Lower leg skin (tissue), 3 donors: Measurements from ENCODE around the gene JAKMIP2.

Experiments
- POLR2A ChIP-seq, 2 donors: fragments of 450-650 bp; IDR thresholded peaks; one replicate each; pipeline ENCODE4 v1.6.1; 2016 to 2017; ENCODE audit warnings: antibody characterized with exemption in 2 of 2, mild to moderate bottlenecking in 1 of 2, moderate library complexity in 1 of 2
- TF ChIP-seq, protein P1 (sequence below), 3 donors: fragments of 450-650 bp; IDR thresholded peaks; one replicate each; pipeline ENCODE4 v1.5.1; 2016; ENCODE audit warnings: antibody characterized with exemption in 3 of 3, mild to moderate bottlenecking in 3 of 3, moderate library complexity in 2 of 3

DNA sequence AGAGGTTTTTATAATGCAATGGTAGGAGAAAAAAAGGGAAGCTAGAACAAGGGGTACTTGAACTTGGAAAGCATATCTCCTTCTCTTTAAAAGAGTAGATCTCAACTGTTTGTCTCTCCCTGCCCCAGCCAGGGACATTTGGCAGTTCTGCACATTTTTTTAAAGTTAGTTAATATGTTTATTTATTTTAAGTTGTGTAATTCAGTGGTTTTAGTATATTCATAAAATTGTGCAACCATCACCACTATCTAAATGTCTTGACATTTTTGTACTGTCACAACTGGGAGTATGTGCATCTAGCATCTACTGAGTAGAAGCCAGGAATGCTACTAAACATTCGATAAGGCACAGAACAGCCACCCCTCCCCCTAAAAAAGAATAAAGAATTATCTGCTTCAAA lies 169.2 kb downstream of the JAKMIP2 start:
- TF ChIP-seq, protein P1, sequence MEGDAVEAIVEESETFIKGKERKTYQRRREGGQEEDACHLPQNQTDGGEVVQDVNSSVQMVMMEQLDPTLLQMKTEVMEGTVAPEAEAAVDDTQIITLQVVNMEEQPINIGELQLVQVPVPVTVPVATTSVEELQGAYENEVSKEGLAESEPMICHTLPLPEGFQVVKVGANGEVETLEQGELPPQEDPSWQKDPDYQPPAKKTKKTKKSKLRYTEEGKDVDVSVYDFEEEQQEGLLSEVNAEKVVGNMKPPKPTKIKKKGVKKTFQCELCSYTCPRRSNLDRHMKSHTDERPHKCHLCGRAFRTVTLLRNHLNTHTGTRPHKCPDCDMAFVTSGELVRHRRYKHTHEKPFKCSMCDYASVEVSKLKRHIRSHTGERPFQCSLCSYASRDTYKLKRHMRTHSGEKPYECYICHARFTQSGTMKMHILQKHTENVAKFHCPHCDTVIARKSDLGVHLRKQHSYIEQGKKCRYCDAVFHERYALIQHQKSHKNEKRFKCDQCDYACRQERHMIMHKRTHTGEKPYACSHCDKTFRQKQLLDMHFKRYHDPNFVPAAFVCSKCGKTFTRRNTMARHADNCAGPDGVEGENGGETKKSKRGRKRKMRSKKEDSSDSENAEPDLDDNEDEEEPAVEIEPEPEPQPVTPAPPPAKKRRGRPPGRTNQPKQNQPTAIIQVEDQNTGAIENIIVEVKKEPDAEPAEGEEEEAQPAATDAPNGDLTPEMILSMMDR (IDR thresholded peaks at IDR 0.05), result no peak
- no peak for TF ChIP-seq POLR2A (IDR thresholded peaks at IDR 0.05)
